Heart left ventricle (tissue), 16 donors: ENCODE results near the gene RBBP6. TPM values are rescaled to one million over a fixed set of nuclear protein-coding genes. Genes with fewer than 3 reads are reported as not detected.
"Not testable (repeated sequence)": the region's sequence is repeated elsewhere in the genome, so short reads cannot be mapped to it uniquely, and the experiment has no call there.

Experiments
- ATAC-seq, 4 donors: fragments of 200-7000 bp; cut with Tn5 transposase; one replicate each; pipeline ENCODE4 v1.9.1; 2020 to 2022; ENCODE audit warnings: moderate library complexity in 4 of 4, mild to moderate bottlenecking in 3 of 4, moderate number of reproducible peaks in 1 of 4
- DNase-seq, 5 donors: peaks; one replicate each; pipeline ENCODE4 v3.0.0-alpha.2; 2020
- H3K27ac ChIP-seq, 12 donors: fragments of 200-600 bp; sonication (generic) in 4 of 12; one replicate each; pipeline versions ENCODE4 v1.5.0 to v1.8.0; 2016 to 2022; ENCODE audit warnings: mild to moderate bottlenecking in 2 of 12
- H3K27me3 ChIP-seq, 9 donors: fragments of 200-600 bp; sonication (generic) in 2 of 9; one replicate each; pipeline versions ENCODE4 v1.5.1 to v1.8.0; 2016 to 2022; ENCODE audit warnings: mild to moderate bottlenecking in 3 of 9
- H3K36me3 ChIP-seq, 9 donors: fragments of 200-600 bp; sonication (generic) in 2 of 9; one replicate each; pipeline versions ENCODE4 v1.5.0 to v1.8.0; 2018 to 2022; ENCODE audit warnings: mild to moderate bottlenecking in 2 of 9
- H3K4me1 ChIP-seq, 12 donors: fragments of 200-600 bp; sonication (generic) in 4 of 12; one replicate each; pipeline versions ENCODE4 v1.5.0 to v1.8.0; 2016 to 2022; ENCODE audit warnings: mild to moderate bottlenecking in 3 of 12
- H3K4me3 ChIP-seq, 12 donors: fragments of 200-600 bp; sonication (generic) in 4 of 12; one replicate each; pipeline versions ENCODE4 v1.5.0 to v1.8.0; 2017 to 2022; ENCODE audit warnings: mild to moderate bottlenecking in 9 of 12, moderate library complexity in 4 of 12
- H3K9me3 ChIP-seq, 12 donors: fragments of 200-600 bp; sonication (generic) in 4 of 12; one replicate each; pipeline versions ENCODE4 v1.5.0 to v1.8.0; 2016 to 2022; ENCODE audit warnings: mild to moderate bottlenecking in 1 of 12
- POLR2A ChIP-seq, 2 donors: fragments of 450-650 bp; IDR thresholded peaks; one replicate each; pipeline ENCODE4 v1.6.1; 2017; ENCODE audit warnings: antibody characterized with exemption in 2 of 2, mild to moderate bottlenecking in 2 of 2, moderate library complexity in 2 of 2
- WGBS, 4 donors: extraction: QIAGEN DNeasy Blood & Tissue Kit in 2 of 4; methylation state at CpG; one replicate each; pipeline versions ENCODE4 v1.1.5 to v1.1.7; 2013 to 2018; 5-methylcytosine and 5-hydroxymethylcytosine counted together
- intact Hi-C, 10 donors: fragments of 100-400 bp; cut with DNase I; formaldehyde crosslinking; loops; one replicate each; pipeline versions ENCODE4 v1.11.1 to v1.14.2; 2022
- polyA plus RNA-seq, 2 donors: library from polyadenylated mRNA; stranded (reverse); fragments of 200-250 nt; gene quantifications; one replicate each; pipeline ENCODE4 v1.2.3, GENCODE V29; 2013
- total RNA-seq, 9 donors: library from RNA; depleted of rRNA in 2 of 9; stranded (reverse); fragments of >200 nt in 2 of 9; fragmentation: NEBNext Ultra II Directional in 3 of 9; extraction: Animal tissue kit (Norgen Biotek cat#: 25700) in 3 of 9; gene quantifications; one replicate each; pipeline versions ENCODE4 v1.1.0 to v1.2.4, GENCODE V29; 2016 to 2023
- TF ChIP-seq, protein P1 (sequence below), 12 donors: fragments of 200-600 bp; sonication (generic) in 4 of 12; IDR thresholded peaks; one replicate each; pipeline versions ENCODE4 v1.5.0 to v1.8.0; 2018 to 2022; ENCODE audit warnings: antibody characterized with exemption in 12 of 12, mild to moderate bottlenecking in 5 of 12
- donor health status: ischemic (EF 13 %, LVEDD 7.1; RV severe dilation, severe dysfunction).
- donor health status: healthy with polysubstance abuse.
- donor health status: DM: no; HTN: yes; CAD: no.
- donor health status: DM: no; HTN: no; CAD: no.
- donor health status: ischemic (EF 25% LVEDD 6.9; RV normal size, moderate dysfunction).
- donor health status: ischemic (EF 25% LVEDD 5.7; RV mildly dilated, moderate dysfunction).
- donor health status: healthy.
- donor health status: DM: yes; HTN: yes; CAD: no.
- donor health status: ischemic (EF 35%, LVEDD 5.7; RV mildly dilated, moderate dysfunction).
- donor health status: nonischemic (EF 11% LVEDD 7.7; RV severe dilation, severe dysfunction).
- donor health status: DM: yes; HTN: yes; CAD: no.
- donor health status: PGD.
- donor health status: ischemic (EF 29% LVEDD 5.4; RV normal size, mild dysfunction).
- donor health status: nonischemic (EF 23%, LVEDD 6.1; RV moderate dilation, normal function).

Gene RBBP6
- total and polyA plus RNA-seq, 11 donors, result 22.2 to 44.5 (median 32.2) TPM

DNA sequence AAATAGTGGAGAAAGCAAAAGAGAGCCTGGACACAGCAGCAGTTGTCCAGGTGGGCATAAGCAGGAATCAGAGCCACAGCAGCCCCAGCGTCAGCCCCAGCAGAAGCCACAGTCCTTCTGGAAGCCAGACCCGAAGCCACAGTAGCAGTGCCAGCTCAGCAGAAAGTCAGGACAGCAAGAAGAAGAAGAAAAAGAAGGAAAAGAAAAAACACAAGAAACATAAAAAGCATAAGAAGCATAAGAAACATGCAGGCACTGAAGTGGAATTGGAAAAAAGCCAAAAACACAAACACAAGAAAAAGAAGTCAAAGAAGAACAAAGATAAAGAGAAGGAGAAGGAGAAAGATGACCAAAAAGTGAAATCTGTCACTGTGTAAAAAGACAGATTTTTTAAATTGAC lies 32.7 kb downstream of the RBBP6 start:
- H3K4me1 ChIP-seq, result peaks cover 0 to 7% (median 0%) of the 10 kb centered on the region in 12 donors
- DNase-seq, result no peak
- no peaks in the 10 kb centered on the region for H3K9me3 ChIP-seq
- 90 to 96% (median 91%) methylated on average over 2 of the region's 2 CpGs for WGBS, 4 donors
- ATAC-seq, result no peak
- H3K27me3 ChIP-seq, result no peaks in the 10 kb centered on the region
- H3K4me3 ChIP-seq, result no peak overlapping the region
- TF ChIP-seq, protein P1, sequence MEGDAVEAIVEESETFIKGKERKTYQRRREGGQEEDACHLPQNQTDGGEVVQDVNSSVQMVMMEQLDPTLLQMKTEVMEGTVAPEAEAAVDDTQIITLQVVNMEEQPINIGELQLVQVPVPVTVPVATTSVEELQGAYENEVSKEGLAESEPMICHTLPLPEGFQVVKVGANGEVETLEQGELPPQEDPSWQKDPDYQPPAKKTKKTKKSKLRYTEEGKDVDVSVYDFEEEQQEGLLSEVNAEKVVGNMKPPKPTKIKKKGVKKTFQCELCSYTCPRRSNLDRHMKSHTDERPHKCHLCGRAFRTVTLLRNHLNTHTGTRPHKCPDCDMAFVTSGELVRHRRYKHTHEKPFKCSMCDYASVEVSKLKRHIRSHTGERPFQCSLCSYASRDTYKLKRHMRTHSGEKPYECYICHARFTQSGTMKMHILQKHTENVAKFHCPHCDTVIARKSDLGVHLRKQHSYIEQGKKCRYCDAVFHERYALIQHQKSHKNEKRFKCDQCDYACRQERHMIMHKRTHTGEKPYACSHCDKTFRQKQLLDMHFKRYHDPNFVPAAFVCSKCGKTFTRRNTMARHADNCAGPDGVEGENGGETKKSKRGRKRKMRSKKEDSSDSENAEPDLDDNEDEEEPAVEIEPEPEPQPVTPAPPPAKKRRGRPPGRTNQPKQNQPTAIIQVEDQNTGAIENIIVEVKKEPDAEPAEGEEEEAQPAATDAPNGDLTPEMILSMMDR (IDR thresholded peaks at IDR 0.05), result no peak
- no peak for TF ChIP-seq POLR2A (IDR thresholded peaks at IDR 0.05)
- H3K27ac ChIP-seq, result peak overlapping the region in 1 of 12 donors; percentile 6
- H3K36me3 ChIP-seq, result peaks cover 0 to 59% (median 53%) of the 10 kb centered on the region in 9 donors
- intact Hi-C loops, result no loop called here

DNA sequence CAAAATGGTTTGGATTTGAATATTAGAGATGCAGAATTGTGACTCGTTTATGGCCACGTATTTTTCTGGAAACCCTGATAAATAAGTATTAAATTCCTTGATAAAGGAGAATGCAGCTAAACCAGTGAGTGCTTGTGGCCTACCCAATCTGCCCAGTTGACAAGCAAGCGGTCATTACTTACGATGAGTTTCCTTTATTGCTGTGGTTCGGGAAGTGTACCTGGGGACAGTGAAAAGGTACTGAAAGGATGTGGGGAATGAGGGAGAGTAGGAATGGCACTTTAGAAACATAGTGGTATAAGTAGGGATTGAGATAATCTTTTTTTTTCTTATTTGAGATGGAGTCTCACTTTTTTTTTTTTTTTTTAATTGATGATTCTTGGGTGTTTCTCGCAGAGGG lies 33.8 kb downstream of the RBBP6 start:
- no peak for TF ChIP-seq POLR2A (IDR thresholded peaks at IDR 0.05)
- TF ChIP-seq, protein P1 (IDR thresholded peaks at IDR 0.05), result no peak
- DNase-seq (no peak), ATAC-seq (no peak)
- no peaks in the 10 kb centered on the region for H3K27me3 ChIP-seq
- 85 to 98% (median 95%) methylated on average over 6 of the region's 6 CpGs for WGBS, 4 donors
- intact Hi-C loops, result no loop called here
- no peak overlapping the region for H3K4me3 ChIP-seq
- peaks cover 0 to 7% (median 0%) of the 10 kb centered on the region in 12 donors for H3K4me1 ChIP-seq
- peaks cover 0 to 49% (median 42%) of the 10 kb centered on the region in 9 donors for H3K36me3 ChIP-seq
- H3K9me3 ChIP-seq, result no peaks in the 10 kb centered on the region
- H3K27ac ChIP-seq, result no peak overlapping the region

DNA sequence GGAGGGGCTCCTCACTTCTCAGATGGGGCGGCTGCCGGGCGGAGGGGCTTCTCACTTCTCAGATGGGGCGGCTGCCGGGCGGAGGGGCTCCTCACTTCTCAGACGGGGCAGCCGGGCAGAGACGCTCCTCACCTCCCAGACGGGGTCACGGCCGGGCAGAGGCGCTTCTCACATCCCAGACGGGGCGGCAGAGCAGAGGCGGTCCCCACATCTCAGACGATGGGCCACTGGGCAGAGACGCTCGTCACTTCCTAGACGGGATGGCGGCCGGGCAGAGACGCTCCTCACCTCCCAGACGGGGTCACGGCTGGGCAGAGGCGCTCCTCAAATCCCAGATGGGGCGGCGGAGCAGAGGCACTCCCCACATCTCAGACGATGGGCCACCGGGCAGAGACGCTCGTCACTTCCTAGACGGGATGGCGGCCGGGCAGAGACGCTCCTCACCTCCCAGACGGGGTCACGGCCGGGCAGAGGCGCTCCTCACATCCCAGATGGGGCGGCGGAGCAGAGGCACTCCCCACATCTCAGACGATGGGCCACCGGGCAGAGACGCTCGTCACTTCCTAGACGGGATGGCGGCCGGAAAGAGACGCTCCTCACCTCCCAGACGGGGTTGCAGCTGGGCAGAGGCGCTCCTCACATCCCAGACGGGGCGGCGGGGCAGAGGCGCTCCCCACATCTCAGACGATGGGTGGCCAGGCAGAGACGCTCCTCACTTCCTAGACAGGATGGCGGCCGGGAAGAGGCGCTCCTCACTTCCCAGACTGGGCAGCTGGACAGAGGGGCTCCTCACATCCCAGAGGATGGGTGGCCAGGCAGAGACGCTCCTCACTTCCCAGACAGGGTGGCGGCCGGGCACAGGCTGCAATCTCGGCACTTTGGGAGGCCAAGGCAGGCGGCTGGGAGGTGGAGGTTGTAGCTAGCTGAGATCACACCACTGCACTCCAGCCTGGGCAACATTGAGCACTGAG lies 35.4 kb downstream of the RBBP6 start:
- DNase-seq, H3K27me3 ChIP-seq, H3K4me3 ChIP-seq, H3K9me3 ChIP-seq, H3K27ac ChIP-seq, ATAC-seq, H3K4me1 ChIP-seq: not testable (repeated sequence)
- intact Hi-C loops, result loop anchor here in 1 of 10 donors (5.0 kb wide), 1 partner anchor 113 kb away; no protein-coding TSS in a partner anchor
- peaks cover 0 to 32% (median 26%) of the 10 kb centered on the region in 9 donors for H3K36me3 ChIP-seq
- WGBS, 4 donors, result 95 to 97% (median 96%) methylated on average over 37 to 64 of the region's 66 CpGs

DNA sequence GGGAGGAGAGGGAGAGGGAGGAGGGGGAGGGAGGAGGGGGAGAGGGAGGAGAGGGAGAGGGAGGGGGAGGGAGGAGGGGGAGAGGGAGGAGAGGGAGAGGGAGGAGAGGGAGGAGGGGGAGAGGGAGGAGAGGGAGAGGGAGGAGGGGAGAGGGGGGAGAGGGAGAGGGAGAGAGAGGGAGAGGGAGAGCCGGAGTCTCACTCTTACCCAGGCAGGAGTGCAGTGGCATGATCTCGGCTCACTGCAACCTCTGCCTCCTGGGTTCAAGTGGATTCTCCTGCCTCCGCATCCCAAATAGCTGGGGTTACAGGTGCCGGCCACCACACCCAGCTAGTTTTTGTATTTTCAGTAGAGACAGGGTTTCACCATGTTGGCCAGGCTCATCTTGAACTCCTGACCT lies 36.4 kb downstream of the RBBP6 start:
- H3K36me3 ChIP-seq, result peaks cover 0 to 22% (median 16%) of the 10 kb centered on the region in 9 donors
- not testable (repeated sequence) for ATAC-seq, H3K4me1 ChIP-seq, DNase-seq, H3K4me3 ChIP-seq, H3K9me3 ChIP-seq, H3K27ac ChIP-seq, H3K27me3 ChIP-seq
- 84 to 95% (median 91%) methylated on average over 4 of the region's 4 CpGs for whole genome bisulfite sequencing, 4 donors
- intact Hi-C loops, result loop anchor here in 1 of 10 donors (5.0 kb wide), 1 partner anchor 112 kb away; no protein-coding TSS in a partner anchor

DNA sequence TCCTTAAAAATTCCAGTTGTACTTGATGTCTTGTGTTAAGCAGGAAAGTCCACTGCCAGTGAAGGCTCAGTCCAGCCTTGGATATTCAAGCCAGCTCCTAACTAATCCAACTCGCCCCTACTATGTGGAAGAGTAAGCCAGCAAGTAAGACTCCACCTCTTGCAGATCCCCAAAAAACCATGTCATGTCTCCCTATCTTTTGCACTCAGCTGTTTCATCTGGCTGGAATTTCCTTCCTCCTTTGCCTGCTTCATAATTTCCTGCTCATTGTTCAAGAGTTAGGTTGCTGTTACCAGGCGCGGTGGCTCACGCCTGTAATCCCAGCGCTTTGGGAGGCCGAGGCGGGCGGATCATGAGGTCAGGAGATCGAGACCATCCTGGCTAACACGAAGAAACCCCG lies 37.8 kb downstream of the RBBP6 start:
- Histone ChIP-seq H3K4me3 (no peak overlapping the region), H3K36me3 (peaks cover 0 to 8% (median 2%) of the 10 kb centered on the region in 9 donors), H3K4me1 (peaks cover 0 to 3% (median 0%) of the 10 kb centered on the region in 12 donors), H3K9me3 (no peaks in the 10 kb centered on the region), H3K27ac (no peak overlapping the region), H3K27me3 (no peaks in the 10 kb centered on the region)
- DNase-seq (no peak), ATAC-seq (no peak)
- intact Hi-C loops, result loop anchor here in 1 of 10 donors (5.0 kb wide), 1 partner anchor 110 kb away; no protein-coding TSS in a partner anchor
- TF ChIP-seq, protein P1 (IDR thresholded peaks at IDR 0.05), result no peak
- TF ChIP-seq POLR2A (IDR thresholded peaks at IDR 0.05), result no peak
- WGBS, 4 donors, result 58 to 78% (median 63%) methylated on average over 11 of the region's 11 CpGs
